SK-N-SH treated with all-trans-retinoic acid at 6 μM for 48 hours (cell line): ENCODE results near the gene PCAT6.

Experiments used
- ATAC-seq: fragments of 200-7000 bp; cut with Tn5 transposase; 3 replicates; pipeline ENCODE4 v1.9.1; 2020; ENCODE audit warnings: mild to moderate bottlenecking, moderate library complexity
- ARNTL ChIP-seq: fragments of 450-650 bp; formaldehyde crosslinking; IDR thresholded peaks from 2 replicates; pipeline ENCODE4 v1.5.0; 2020; ENCODE audit warnings: low read depth, mild to moderate bottlenecking, moderate library complexity, borderline replicate concordance
- BACH2 ChIP-seq: fragments of 250-450 bp; sonication (Bioruptor Pico); IDR thresholded peaks from 2 replicates; pipeline ENCODE4 v1.9.0; 2021; ENCODE audit warnings: mild to moderate bottlenecking, borderline replicate concordance
- ESRRG ChIP-seq: fragments of 250-450 bp; sonication (Bioruptor Pico); IDR thresholded peaks from 2 replicates; pipeline ENCODE4 v1.6.1; 2021; ENCODE audit warnings: mild to moderate bottlenecking
- ISL1 ChIP-seq: fragments of 250-450 bp; sonication (Bioruptor Pico); IDR thresholded peaks from 2 replicates; pipeline ENCODE4 v2.1.2; 2022; ENCODE audit warnings: mild to moderate bottlenecking, moderate library complexity
- OSR1 ChIP-seq: fragments of 250-450 bp; sonication (Bioruptor Pico); IDR thresholded peaks from 2 replicates; pipeline ENCODE4 v1.8.0; 2022; ENCODE audit warnings: moderate library complexity, mild to moderate bottlenecking, inconsistent platforms
- PPARA ChIP-seq: fragments of 250-450 bp; sonication (Bioruptor Pico); IDR thresholded peaks from 2 replicates; pipeline ENCODE4 v1.5.0; 2020; ENCODE audit warnings: mild to moderate bottlenecking, borderline replicate concordance
- RARB ChIP-seq: fragments of 250-450 bp; sonication (Bioruptor Pico); IDR thresholded peaks from 2 replicates; pipeline ENCODE4 v1.8.0; 2021; ENCODE audit warnings: mild to moderate bottlenecking, moderate library complexity
- SNAI2 ChIP-seq: fragments of 250-450 bp; sonication (Bioruptor Pico); IDR thresholded peaks from 2 replicates; pipeline ENCODE4 v1.5.0; 2020; ENCODE audit warnings: mild to moderate bottlenecking, moderate library complexity
- TCF4 ChIP-seq: fragments of 250-450 bp; sonication (Bioruptor Pico); IDR thresholded peaks from 2 replicates; pipeline ENCODE4 v1.8.0; 2021; ENCODE audit warnings: mild to moderate bottlenecking, moderate library complexity, borderline replicate concordance
- TOX ChIP-seq: fragments of 250-450 bp; sonication (Bioruptor Pico); IDR thresholded peaks from 2 replicates; pipeline ENCODE4 v1.8.0; 2021; ENCODE audit warnings: mild to moderate bottlenecking, moderate library complexity, borderline replicate concordance
- ZC3H10 ChIP-seq: fragments of 250-450 bp; sonication (Bioruptor Pico); IDR thresholded peaks from 2 replicates; pipeline ENCODE4 v1.5.1; 2021; ENCODE audit warnings: mild to moderate bottlenecking, moderate library complexity
- ZFP3 ChIP-seq: fragments of 250-450 bp; sonication (Bioruptor Pico); IDR thresholded peaks from 2 replicates; pipeline ENCODE4 v1.5.0; 2020; ENCODE audit warnings: mild to moderate bottlenecking, moderate library complexity
- ZFP30 ChIP-seq: fragments of 450-650 bp; formaldehyde crosslinking; IDR thresholded peaks from 2 replicates; pipeline ENCODE4 v1.5.0; 2022; ENCODE audit warnings: mild to moderate bottlenecking, moderate library complexity
- ZNF565 ChIP-seq: fragments of 450-650 bp; formaldehyde crosslinking; conservative IDR thresholded peaks from 2 replicates; pipeline ENCODE4 v1.5.0; 2020; ENCODE audit warnings: low read depth, mild to moderate bottlenecking, moderate library complexity
- ZNF70 ChIP-seq: fragments of 450-650 bp; formaldehyde crosslinking; IDR thresholded peaks from 2 replicates; pipeline ENCODE4 v1.5.0; 2020; ENCODE audit warnings: mild to moderate bottlenecking, moderate library complexity
- ZNF8 ChIP-seq: fragments of 450-650 bp; formaldehyde crosslinking; IDR thresholded peaks from 2 replicates; pipeline ENCODE4 v1.5.0; 2020; ENCODE audit warnings: mild to moderate bottlenecking, moderate library complexity
- TF ChIP-seq, protein P1 (sequence below): fragments of 250-450 bp; sonication (Bioruptor Pico); IDR thresholded peaks from 2 replicates; pipeline ENCODE4 v1.8.0; 2020; ENCODE audit warnings: mild to moderate bottlenecking, moderate library complexity, borderline replicate concordance
- TF ChIP-seq, protein P2 (sequence below): fragments of 250-450 bp; sonication (Bioruptor Pico); IDR thresholded peaks from 2 replicates; pipeline ENCODE4 v1.8.0; 2021; ENCODE audit warnings: low read depth, mild to moderate bottlenecking, moderate library complexity, borderline replicate concordance
- TF ChIP-seq, protein P3 (sequence below): fragments of 250-450 bp; sonication (Bioruptor Pico); IDR thresholded peaks from 2 replicates; pipeline ENCODE4 v1.5.1; 2020; ENCODE audit warnings: low read depth, mild to moderate bottlenecking, moderate library complexity

The PCAT6 gene

GRCh38 chr1:202807926-202808757 is 2.6 kb upstream of the PCAT6 start, which contains the start of gene KDM5B (continued):
- TF ChIP-seq ESRRG (CRISPR knock-in tag) (no peak), SNAI2 (no peak), ZNF8 (no peak), ZFP30 (CRISPR knock-in tag) (no peak)

DNA sequence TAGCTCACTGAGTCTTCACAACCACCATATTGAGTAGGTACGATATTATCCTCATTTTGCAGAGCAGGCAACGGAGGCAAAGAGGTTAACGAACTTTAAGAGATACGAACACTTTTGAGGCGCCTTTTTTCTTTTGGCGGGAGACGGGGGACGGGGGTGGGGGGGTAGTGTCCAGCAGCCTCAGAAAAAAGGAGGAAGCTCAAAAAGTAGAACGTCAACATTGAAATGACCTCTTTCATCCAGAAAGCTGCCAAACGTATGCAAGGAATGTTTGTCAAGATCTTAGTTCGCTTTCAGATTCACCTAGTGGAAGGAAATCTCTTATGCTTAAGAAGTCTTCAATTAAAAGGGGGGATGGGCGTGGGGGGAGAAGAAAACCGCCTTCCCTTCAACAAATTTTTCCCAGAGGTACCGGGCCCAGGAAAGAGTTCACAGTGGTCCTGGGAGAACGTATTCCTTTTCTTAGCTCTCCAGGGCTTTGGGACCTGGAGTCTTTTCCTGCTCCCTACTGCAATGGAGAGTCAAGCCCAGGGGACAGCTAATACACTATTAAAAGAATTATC is 1.1 kb upstream of the PCAT6 start:
- TF ChIP-seq ISL1 (no peak), ARNTL (CRISPR knock-in tag) (no peak), ZNF70 (no peak), ZNF565 (CRISPR knock-in tag) (no peak), ESRRG (CRISPR knock-in tag) (no peak), ZFP3 (CRISPR knock-in tag) (no peak), OSR1 (CRISPR knock-in tag) (no peak), ZC3H10 (CRISPR knock-in tag) (no peak), TOX (CRISPR knock-in tag) (no peak), RARB (no peak)
- TF ChIP-seq, protein P1, sequence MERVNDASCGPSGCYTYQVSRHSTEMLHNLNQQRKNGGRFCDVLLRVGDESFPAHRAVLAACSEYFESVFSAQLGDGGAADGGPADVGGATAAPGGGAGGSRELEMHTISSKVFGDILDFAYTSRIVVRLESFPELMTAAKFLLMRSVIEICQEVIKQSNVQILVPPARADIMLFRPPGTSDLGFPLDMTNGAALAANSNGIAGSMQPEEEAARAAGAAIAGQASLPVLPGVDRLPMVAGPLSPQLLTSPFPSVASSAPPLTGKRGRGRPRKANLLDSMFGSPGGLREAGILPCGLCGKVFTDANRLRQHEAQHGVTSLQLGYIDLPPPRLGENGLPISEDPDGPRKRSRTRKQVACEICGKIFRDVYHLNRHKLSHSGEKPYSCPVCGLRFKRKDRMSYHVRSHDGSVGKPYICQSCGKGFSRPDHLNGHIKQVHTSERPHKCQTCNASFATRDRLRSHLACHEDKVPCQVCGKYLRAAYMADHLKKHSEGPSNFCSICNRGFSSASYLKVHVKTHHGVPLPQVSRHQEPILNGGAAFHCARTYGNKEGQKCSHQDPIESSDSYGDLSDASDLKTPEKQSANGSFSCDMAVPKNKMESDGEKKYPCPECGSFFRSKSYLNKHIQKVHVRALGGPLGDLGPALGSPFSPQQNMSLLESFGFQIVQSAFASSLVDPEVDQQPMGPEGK (CRISPR knock-in tag), result no peak
- TF ChIP-seq, protein P2, sequence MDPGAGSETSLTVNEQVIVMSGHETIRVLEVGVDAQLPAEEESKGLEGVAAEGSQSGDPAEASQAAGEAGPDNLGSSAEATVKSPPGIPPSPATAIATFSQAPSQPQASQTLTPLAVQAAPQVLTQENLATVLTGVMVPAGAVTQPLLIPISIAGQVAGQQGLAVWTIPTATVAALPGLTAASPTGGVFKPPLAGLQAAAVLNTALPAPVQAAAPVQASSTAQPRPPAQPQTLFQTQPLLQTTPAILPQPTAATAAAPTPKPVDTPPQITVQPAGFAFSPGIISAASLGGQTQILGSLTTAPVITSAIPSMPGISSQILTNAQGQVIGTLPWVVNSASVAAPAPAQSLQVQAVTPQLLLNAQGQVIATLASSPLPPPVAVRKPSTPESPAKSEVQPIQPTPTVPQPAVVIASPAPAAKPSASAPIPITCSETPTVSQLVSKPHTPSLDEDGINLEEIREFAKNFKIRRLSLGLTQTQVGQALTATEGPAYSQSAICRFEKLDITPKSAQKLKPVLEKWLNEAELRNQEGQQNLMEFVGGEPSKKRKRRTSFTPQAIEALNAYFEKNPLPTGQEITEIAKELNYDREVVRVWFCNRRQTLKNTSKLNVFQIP, result no peak
- TF ChIP-seq, protein P3, sequence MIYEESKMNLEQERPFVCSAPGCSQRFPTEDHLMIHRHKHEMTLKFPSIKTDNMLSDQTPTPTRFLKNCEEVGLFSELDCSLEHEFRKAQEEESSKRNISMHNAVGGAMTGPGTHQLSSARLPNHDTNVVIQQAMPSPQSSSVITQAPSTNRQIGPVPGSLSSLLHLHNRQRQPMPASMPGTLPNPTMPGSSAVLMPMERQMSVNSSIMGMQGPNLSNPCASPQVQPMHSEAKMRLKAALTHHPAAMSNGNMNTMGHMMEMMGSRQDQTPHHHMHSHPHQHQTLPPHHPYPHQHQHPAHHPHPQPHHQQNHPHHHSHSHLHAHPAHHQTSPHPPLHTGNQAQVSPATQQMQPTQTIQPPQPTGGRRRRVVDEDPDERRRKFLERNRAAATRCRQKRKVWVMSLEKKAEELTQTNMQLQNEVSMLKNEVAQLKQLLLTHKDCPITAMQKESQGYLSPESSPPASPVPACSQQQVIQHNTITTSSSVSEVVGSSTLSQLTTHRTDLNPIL (CRISPR knock-in tag), result no peak
- TF ChIP-seq, all 23 proteins: peak for 0
- ATAC-seq, result no peak

DNA sequence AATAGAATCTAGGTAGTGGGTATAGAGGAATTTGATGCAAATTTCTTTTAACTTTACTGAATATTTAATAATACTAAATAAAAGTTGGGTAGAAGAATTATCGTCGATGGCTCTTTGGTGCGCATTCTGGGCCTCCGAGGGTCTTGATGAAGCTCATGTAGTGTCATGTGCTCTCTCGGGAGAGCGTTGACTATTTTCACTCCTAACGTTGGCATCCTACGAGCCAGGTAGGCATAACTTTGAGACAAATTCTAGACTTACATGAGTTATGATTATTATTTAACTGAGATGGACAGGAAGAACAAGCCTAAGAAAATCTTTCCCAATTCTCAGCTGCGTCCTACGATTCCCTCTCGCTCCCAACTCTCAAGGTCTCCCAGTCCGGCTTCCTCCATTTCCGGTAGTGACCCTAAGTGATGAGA is 550 bp upstream of the PCAT6 start:
- no peak for ATAC-seq
- TF ChIP-seq TOX (CRISPR knock-in tag) (no peak), PPARA (no peak), ZFP30 (CRISPR knock-in tag) (no peak), OSR1 (CRISPR knock-in tag) (no peak), ZNF70 (no peak), TCF4 (CRISPR knock-in tag) (no peak), SNAI2 (no peak), ZC3H10 (CRISPR knock-in tag) (no peak), ZNF565 (CRISPR knock-in tag) (no peak), RARB (no peak), BACH2 (CRISPR knock-in tag) (no peak)
- TF ChIP-seq, protein P2, result no peak
- TF ChIP-seq, protein P1 (CRISPR knock-in tag), result no peak
